HCT116 (cell line): ENCODE measurements around the gene IFI30. TPM values are rescaled to one million over a fixed set of nuclear protein-coding genes. Genes with fewer than 3 reads are reported as not detected.
A peak's percentile ranks its signal among the peaks of the same experiment; 100 is the strongest.

ENCODE experiments used
- ATAC-seq: fragments of 200-7000 bp; cut with Tn5 transposase; 2 replicates; pipeline ENCODE4 v1.9.1; 2020; ENCODE audit warnings: mild to moderate bottlenecking, moderate library complexity
- BruUV-seq: library from RNA; stranded (reverse); fragments of 400-500 nt; replicated peaks from 2 replicates; lab custom pipeline; 2021; lab: Mats Ljungman, UMichigan
- CTCF ChIA-PET: fragments of 300-600 bp; sonication (Branson Sonifier 250); formaldehyde crosslinking; loops from one replicate; lab custom pipeline; 2021; ENCODE audit warnings: antibody characterized with exemption; lab: Charles Lee
- POLR2A ChIA-PET: fragments of 300-600, 350-600 bp; sonication (Branson Sonifier 250); formaldehyde crosslinking; loops from one replicate; lab custom pipeline; 2021; ENCODE audit warnings: antibody characterized with exemption; lab: Charles Lee
- RAD21 ChIA-PET, 2 experiments: fragments of 300-600 bp; sonication (Branson Sonifier 250); formaldehyde crosslinking; loops; one replicate each; lab custom pipeline; 2023; ENCODE audit warnings: low total read pairs in 2 of 2; ENCODE audit not compliant: uncharacterized antibody in 2 of 2, unreplicated experiment in 2 of 2, low non-redundant PET in 1 of 2; lab: Charles Lee
- DNase-seq: peaks from one replicate; pipeline ENCODE4 v3.0.0-alpha.2; 2010; ENCODE audit warnings: low read depth, low spot score
- H2AFZ ChIP-seq: fragments of 200-600 bp; shearing (Covaris generic), sonication (generic); 2 replicates; pipeline ENCODE4 v1.6.1; 2017; ENCODE audit warnings: low read depth, mixed run types, mixed read lengths, antibody characterized with exemption, low read length; ENCODE audit not compliant: poor library complexity, severe bottlenecking
- H3K27ac ChIP-seq: 2 replicates; pipeline ENCODE4 v1.5.1; 2012; ENCODE audit warnings: low read depth, low read length
- H3K27me3 ChIP-seq: fragments of 200-600 bp; sonication (generic); 2 replicates; pipeline ENCODE4 v1.6.1; 2016; ENCODE audit warnings: mixed run types, low read length, mixed read lengths; ENCODE audit not compliant: insufficient read depth
- H3K36me3 ChIP-seq, 2 experiments: fragments of 200-500 bp in 1 of 2; fragments of 200-600 bp in 1 of 2; sonication (Bioruptor generic) in 1 of 2; sonication (generic) in 1 of 2; 2 replicates each; pipeline versions ENCODE4 v1.5.1 to v1.6.1; 2014 to 2016; ENCODE audit warnings: low read length in 2 of 2, inconsistent platforms in 1 of 2, mixed read lengths in 1 of 2, mixed run types in 1 of 2; ENCODE audit not compliant: insufficient read depth in 2 of 2, control insufficient read depth in 1 of 2
- H3K4me1 ChIP-seq, 2 experiments: fragments of 200-600 bp in 1 of 2; sonication (generic) in 1 of 2; 2 replicates each; pipeline versions ENCODE4 v1.5.1 to v1.6.1; 2012 to 2017; ENCODE audit warnings: low read length in 2 of 2, inconsistent platforms in 1 of 2, mild to moderate bottlenecking in 1 of 2, mixed read lengths in 1 of 2, mixed run types in 1 of 2, moderate library complexity in 1 of 2; ENCODE audit not compliant: insufficient read depth in 2 of 2, control insufficient read depth in 1 of 2
- H3K4me2 ChIP-seq: fragments of 200-600 bp; sonication (generic); 2 replicates; pipeline ENCODE4 v1.6.1; 2017; ENCODE audit warnings: mixed run types, low read length, mixed read lengths
- H3K4me3 ChIP-seq, 2 experiments: fragments of 200-600 bp in 1 of 2; sonication (generic) in 1 of 2; replicated peaks in 1 of 2; 2 replicates each; pipeline ENCODE4 v1.5.1; 2011 to 2016; ENCODE audit warnings: low read length in 2 of 2, control low read depth in 1 of 2, low read depth in 1 of 2, mild to moderate bottlenecking in 1 of 2, mixed read lengths in 1 of 2, mixed run types in 1 of 2
- H3K79me2 ChIP-seq: fragments of 200-600 bp; sonication (generic); 2 replicates; pipeline ENCODE4 v1.6.1; 2017; ENCODE audit warnings: mild to moderate bottlenecking, mixed run types, low read length, moderate library complexity, mixed read lengths; ENCODE audit not compliant: insufficient read depth
- H3K9ac ChIP-seq: fragments of 200-600 bp; sonication (generic); 2 replicates; pipeline ENCODE4 v1.6.1; 2016; ENCODE audit warnings: low read length, mixed read lengths
- H3K9me2 ChIP-seq: fragments of 200-600 bp; sonication (generic), shearing (Covaris generic); 2 replicates; pipeline ENCODE4 v1.6.1; 2017; ENCODE audit warnings: mixed run types, mild to moderate bottlenecking, moderate library complexity; ENCODE audit not compliant: insufficient read depth
- H3K9me3 ChIP-seq, 2 experiments: fragments of 200-500 bp in 1 of 2; fragments of 200-600 bp in 1 of 2; sonication (Bioruptor generic) in 1 of 2; sonication (generic) in 1 of 2; 2 replicates each; pipeline ENCODE4 v1.6.1; 2014 to 2017; ENCODE audit warnings: low read length in 2 of 2, mixed read lengths in 2 of 2, inconsistent platforms in 1 of 2, low read depth in 1 of 2, mild to moderate bottlenecking in 1 of 2, mixed run types in 1 of 2, moderate library complexity in 1 of 2; ENCODE audit not compliant: control insufficient read depth in 1 of 2, insufficient read depth in 1 of 2
- H4K20me1 ChIP-seq: fragments of 200-600 bp; sonication (generic), shearing (Covaris generic); 2 replicates; pipeline ENCODE4 v1.6.1; 2017; ENCODE audit warnings: mixed run types, mild to moderate bottlenecking, moderate library complexity; ENCODE audit not compliant: insufficient read depth
- CBX3 ChIP-seq: IDR thresholded peaks from 2 replicates; pipeline ENCODE4 v1.6.1; 2012; ENCODE audit warnings: low read depth
- FOSL1 ChIP-seq: IDR thresholded peaks from 2 replicates; pipeline ENCODE4 v1.6.1; 2012; ENCODE audit warnings: low read depth
- JUND ChIP-seq: IDR thresholded peaks from 2 replicates; pipeline ENCODE4 v1.6.1; 2012
- TCF7L2 ChIP-seq: IDR thresholded peaks from 2 replicates; pipeline ENCODE4 v1.7.0; 2011; ENCODE audit warnings: borderline replicate concordance, inconsistent platforms; ENCODE audit not compliant: insufficient read depth, insufficient read length; ENCODE audit errors: extremely low read depth
- ZFX ChIP-seq: fragments of 450-650 bp; IDR thresholded peaks from 2 replicates; pipeline ENCODE4 v1.6.1; 2017
- intact Hi-C: fragments of 100-400 bp; cut with micrococcal nuclease; formaldehyde crosslinking; loops from 2 replicates; pipeline ENCODE4 v1.10.0; 2022
- total RNA-seq: library from RNA; stranded (reverse); gene quantifications from one replicate; pipeline ENCODE4 v1.2.1, GENCODE V29; 2021; ENCODE audit not compliant: unreplicated experiment
- TF ChIP-seq, protein P1 (sequence below): IDR thresholded peaks from 2 replicates; pipeline ENCODE4 v1.6.1; 2012; ENCODE audit warnings: low read depth

IFI30 gene
- total RNA-seq, 1 experiment from 2014 or later, result 64.6 TPM

DNA sequence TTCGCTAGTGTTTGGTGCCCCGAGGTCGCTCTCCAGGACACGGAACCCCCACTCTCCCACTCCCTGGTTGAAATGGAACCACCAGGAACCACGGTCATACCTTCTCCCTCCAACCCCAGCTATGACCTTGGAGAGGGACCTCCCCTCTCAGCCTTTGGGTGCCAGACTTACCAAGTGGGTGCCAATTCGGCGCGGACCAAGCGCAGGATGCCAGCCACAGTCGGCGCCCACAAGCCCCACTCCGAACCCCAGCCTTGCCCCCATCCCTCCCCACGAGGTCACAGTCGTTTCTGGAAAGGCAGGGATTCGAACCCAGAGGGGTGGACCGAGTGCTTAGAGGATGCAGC is 51.7 kb downstream of the IFI30 start:
- RAD21 ChIA-PET, result no interaction called here
- ATAC-seq (no peak), DNase-seq (no peak)
- Histone ChIP-seq H3K9me3 (no peaks in the 10 kb centered on the region), H3K36me3 (no peaks in the 10 kb centered on the region), H3K4me1 (peaks cover 17 to 26% of the 10 kb centered on the region in 2 experiments), H3K27me3 (no peaks in the 10 kb centered on the region), H2AFZ (no peak overlapping the region), H3K27ac (no peak overlapping the region; the same call in 1 of the 2 replicates)
- CTCF ChIA-PET, result interaction anchor here (1.4 to 2.0 kb wide), 2 partner anchors 27 to 31 kb away, joined by 5 to 17 read pairs; no protein-coding TSS in a partner anchor
- no TSS peak for BruUV-seq
- no peak for TF ChIP-seq ZFX
- TF ChIP-seq, all 23 proteins: peak for 0
- Histone ChIP-seq H3K9me2 (no peaks in the 10 kb centered on the region), H3K4me3 (no peak overlapping the region), H3K9ac (peak overlapping the region; percentile 48; the same call in 1 of the 2 replicates), H3K4me2 (peak overlapping the region; percentile 91), H4K20me1 (no peaks in the 10 kb centered on the region), H3K79me2 (no peaks in the 10 kb centered on the region)
- POLR2A ChIA-PET, result no interaction called here
- intact Hi-C loops, result no loop called here

DNA sequence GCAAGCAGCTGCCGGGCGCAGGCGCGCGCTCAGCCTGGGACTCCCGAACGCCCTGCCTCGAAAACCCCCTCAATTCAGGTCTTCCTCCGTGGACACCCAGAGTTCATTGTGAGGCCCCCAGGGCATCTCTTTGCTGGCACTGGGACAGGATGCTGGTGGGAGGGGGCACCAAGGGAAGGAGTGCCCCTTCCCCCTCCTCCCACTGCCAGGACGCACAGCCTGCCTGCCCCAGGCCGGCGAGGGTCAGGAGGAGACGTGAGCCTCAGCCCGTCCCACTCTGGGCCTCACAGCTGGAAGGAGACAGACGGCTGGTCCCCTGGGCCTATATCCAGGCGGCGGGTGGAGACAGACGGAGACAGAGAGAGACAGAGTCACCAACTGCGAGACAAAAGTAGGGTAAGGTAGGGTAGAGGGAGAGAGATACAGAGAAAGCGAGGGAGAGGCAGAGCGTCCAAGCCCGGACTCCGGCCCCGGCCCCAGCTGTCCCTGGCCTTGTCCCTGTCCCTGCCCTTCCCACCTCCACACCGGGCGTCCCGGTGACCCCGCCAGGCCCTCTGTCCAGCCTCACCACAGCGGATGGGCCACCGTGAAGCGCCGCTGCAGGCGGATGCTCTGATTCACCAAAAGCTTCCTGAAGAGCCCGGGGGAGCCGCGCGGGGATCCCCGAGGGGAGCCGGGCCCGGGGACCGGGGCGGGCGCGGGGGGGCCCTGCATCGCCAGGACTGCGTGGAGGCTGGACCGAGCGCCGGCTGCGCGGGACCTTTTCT is 52.3 kb downstream of the IFI30 start, which contains the start of gene PDE4C:
PDE4C (minus strand) TSS at position 737 of the 767 bp plus-strand sequence; CDS start at position 714, 23 bp downstream.
- H3K79me2 ChIP-seq, result no peaks in the 10 kb centered on the region
- H3K9ac ChIP-seq, result no peak within 1 kb of the TSS
- no peaks in the 10 kb centered on the region for H4K20me1 ChIP-seq
- H3K9me2 ChIP-seq, result no peaks in the 10 kb centered on the region
- DNase-seq (no peak), ATAC-seq (no peak)
- H3K27me3 ChIP-seq, result no peaks in the 10 kb centered on the region
- no peak within 1 kb of the TSS; the same call in 1 of the 2 replicates for H3K27ac ChIP-seq
- no peak within 1 kb of the TSS for H2AFZ ChIP-seq
- peaks cover 13 to 26% of the 10 kb centered on the region in 2 experiments for H3K4me1 ChIP-seq
- H3K36me3 ChIP-seq, result no peaks in the 10 kb centered on the region
- H3K4me3 ChIP-seq, result no peak within 1 kb of the TSS
- BruUV-seq, result no TSS peak
- intact Hi-C loops, result no loop called here
- CTCF ChIA-PET, result no interaction called here
- TF ChIP-seq FOSL1 (no peak), ZFX (no peak), CBX3 (no peak), TCF7L2 (no peak), JUND (no peak)
- TF ChIP-seq, protein P1, sequence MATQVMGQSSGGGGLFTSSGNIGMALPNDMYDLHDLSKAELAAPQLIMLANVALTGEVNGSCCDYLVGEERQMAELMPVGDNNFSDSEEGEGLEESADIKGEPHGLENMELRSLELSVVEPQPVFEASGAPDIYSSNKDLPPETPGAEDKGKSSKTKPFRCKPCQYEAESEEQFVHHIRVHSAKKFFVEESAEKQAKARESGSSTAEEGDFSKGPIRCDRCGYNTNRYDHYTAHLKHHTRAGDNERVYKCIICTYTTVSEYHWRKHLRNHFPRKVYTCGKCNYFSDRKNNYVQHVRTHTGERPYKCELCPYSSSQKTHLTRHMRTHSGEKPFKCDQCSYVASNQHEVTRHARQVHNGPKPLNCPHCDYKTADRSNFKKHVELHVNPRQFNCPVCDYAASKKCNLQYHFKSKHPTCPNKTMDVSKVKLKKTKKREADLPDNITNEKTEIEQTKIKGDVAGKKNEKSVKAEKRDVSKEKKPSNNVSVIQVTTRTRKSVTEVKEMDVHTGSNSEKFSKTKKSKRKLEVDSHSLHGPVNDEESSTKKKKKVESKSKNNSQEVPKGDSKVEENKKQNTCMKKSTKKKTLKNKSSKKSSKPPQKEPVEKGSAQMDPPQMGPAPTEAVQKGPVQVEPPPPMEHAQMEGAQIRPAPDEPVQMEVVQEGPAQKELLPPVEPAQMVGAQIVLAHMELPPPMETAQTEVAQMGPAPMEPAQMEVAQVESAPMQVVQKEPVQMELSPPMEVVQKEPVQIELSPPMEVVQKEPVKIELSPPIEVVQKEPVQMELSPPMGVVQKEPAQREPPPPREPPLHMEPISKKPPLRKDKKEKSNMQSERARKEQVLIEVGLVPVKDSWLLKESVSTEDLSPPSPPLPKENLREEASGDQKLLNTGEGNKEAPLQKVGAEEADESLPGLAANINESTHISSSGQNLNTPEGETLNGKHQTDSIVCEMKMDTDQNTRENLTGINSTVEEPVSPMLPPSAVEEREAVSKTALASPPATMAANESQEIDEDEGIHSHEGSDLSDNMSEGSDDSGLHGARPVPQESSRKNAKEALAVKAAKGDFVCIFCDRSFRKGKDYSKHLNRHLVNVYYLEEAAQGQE, result no peak
- TF ChIP-seq, all 23 proteins: peak for 0
- Histone ChIP-seq H3K9me3 (no peaks in the 10 kb centered on the region), H3K4me2 (peak within 1 kb of the TSS; percentile 91)
- ChIA-PET RAD21 (no interaction called here), POLR2A (no interaction called here)
